ENCODE results near the gene HSPG2.

Gene HSPG2

GRCh38 chr1:21942464-21942863 is 5.4 kb upstream of the HSPG2 start:
- TF ChIP-seq CTCF (IDR thresholded peaks at IDR 0.05) (no peak), ZFX (IDR thresholded peaks at IDR 0.05; ENCODE audit: borderline replicate concordance) (no peak)
- no peak overlapping the region for H3K27ac ChIP-seq

- TF ChIP-seq ZFX (IDR thresholded peaks at IDR 0.05; ENCODE audit: borderline replicate concordance), result no peak
- TF ChIP-seq CTCF (IDR thresholded peaks at IDR 0.05), result no peak
Observed at GRCh38 chr1:21941370-21941769, 4.3 kb upstream of the HSPG2 start.

GRCh38 chr1:21940492-21940891 is 3.4 kb upstream of the HSPG2 start:
- H3K27ac ChIP-seq, result no peak overlapping the region
- no peak for TF ChIP-seq CTCF (IDR thresholded peaks at IDR 0.05)
- no peak for TF ChIP-seq ZFX (IDR thresholded peaks at IDR 0.05; ENCODE audit: borderline replicate concordance)

More at GRCh38 chr1:21941370-21941769, 4.3 kb upstream of the HSPG2 start:
- H3K27ac ChIP-seq, result no peak overlapping the region

- no peak overlapping the region for H3K27ac ChIP-seq
Observed at GRCh38 chr1:21939650-21940374, 2.7 kb upstream of the HSPG2 start.

GRCh38 chr1:21938732-21939538 is 1.8 kb upstream of the HSPG2 start:
- H3K27ac ChIP-seq, result no peak overlapping the region
- TF ChIP-seq CTCF (IDR thresholded peaks at IDR 0.05), result no peak
- no peak for TF ChIP-seq ZFX (IDR thresholded peaks at IDR 0.05; ENCODE audit: borderline replicate concordance)

More at GRCh38 chr1:21939650-21940374, 2.7 kb upstream of the HSPG2 start:
- TF ChIP-seq CTCF (IDR thresholded peaks at IDR 0.05) (peak; percentile 55), ZFX (IDR thresholded peaks at IDR 0.05; ENCODE audit: borderline replicate concordance) (no peak)

GRCh38 chr1:21937372-21938121 is 437 bp upstream of the HSPG2 start:
- peak overlapping the region; percentile 39; the same call in 1 of the 2 replicates for H3K27ac ChIP-seq
- TF ChIP-seq ZFX (IDR thresholded peaks at IDR 0.05; ENCODE audit: borderline replicate concordance), result no peak
- TF ChIP-seq CTCF (IDR thresholded peaks at IDR 0.05), result no peak

Measured in 22Rv1 (cell line).